ENCODE data around the gene KLHDC10.
"Not testable (repeated sequence)": the region's sequence is repeated elsewhere in the genome, so short reads cannot be mapped to it uniquely, and the experiment has no call there.

The KLHDC10 gene

DNA sequence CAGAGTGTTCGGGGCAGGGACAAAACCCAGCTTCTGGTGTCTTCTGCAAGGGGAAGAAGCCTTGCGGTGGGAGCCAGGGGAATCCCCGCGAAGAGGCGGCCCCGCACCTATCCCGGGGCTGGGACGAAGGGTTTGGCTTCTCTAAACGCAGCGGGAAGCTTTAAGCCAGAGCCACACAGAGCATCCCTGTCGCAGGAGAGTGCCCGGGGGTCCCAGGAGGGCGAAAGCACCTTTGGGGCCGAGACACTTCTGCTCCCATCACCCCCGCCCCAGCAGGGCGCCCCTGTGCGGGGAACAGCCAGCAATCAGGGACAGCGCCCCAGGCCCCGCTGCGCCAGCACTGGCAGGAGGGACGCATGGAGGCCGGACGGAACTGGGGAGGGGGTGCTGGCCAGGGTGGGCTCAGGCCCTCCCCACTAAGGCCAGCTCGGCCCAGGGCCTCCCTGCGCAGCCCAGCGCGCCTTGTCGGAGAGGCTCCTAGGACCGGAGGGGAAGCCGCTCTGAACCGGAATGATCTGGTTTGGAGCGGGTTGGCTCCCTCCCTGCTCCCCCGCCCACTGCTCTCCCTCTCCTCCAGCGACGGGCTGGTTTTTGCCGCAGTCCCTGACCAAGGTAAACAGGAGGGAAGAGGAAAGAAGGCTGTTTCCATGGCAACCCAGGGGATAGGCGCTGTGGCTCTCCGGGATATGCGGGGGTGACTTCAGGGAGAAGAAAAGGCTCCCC, 71.0 kb downstream of the KLHDC10 start:
- DNase-seq (ENCODE audit: low spot score): peak; percentile 32

DNA sequence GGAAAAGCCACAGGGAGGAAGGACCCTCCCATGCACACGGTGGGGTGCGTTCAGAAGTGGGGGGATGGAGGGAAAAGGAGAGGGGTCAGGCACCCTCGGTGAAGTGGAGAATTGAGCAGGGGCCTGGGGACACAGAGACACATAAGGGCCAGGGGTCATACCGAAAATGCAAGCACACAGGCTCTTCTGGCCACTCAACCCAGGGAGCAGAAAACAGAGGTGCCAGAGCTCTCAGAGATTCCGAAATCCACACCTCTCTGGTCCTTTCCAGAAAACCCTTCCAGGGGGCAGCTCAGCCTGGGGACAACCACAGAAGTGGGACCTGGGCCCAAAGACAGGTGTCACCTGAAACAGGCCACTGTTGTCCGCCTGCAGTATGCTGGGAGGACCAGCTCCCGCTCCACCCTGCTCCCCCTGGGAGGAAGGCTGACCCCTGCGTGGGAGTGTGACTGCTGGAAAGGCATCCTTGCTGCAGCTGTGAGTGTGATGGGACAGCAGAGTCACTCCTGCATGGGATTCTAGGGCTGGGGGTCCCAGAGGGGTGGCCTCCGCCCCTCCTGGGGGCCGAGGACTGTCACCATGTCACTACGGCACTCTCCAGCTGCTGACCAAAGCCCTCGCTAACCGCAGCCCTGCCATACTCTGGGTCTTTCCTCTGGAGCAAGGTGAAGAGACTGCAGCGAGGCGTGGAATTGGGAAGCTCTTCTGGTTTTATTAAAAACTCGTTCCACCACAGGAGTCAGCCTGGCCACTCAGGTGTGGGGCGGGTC, 71.7 kb downstream of the KLHDC10 start:
- DNase-seq (ENCODE audit: low spot score): no peak

DNA sequence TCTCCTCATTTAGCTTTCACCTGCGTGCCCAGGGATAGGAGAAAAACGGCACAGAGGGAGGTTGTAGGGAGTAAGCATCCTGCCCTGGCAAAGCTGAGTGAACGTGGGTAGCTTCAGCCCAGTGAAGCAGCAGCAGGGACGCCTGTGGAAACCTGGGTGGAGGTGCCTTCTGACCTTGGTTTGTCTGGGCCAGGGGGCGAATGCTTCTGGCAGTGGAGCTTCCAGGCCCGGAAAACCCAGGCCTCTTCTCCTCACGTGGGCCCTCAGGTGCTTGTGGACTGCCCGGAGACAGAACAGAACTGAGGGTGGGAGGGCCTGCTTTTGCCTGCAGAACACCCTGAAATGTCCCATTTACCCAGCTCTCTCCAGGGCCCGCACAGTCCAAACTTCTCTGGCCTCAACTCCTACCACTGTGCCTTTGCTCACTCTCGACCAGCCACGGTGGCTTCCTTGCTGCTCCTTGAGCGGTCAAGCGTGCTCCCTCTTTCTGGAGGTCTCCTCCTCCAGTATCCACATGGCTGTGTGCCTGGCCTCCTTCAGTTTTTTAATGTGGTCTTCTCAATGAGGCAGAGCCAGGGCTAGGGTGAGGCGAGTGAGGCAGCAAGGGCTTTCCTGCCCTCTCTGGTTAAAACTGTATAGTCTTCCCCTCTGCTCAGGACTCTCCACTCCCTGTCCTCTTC, 72.5 kb downstream of the KLHDC10 start:
- no peak for DNase-seq (ENCODE audit: low spot score)

DNA sequence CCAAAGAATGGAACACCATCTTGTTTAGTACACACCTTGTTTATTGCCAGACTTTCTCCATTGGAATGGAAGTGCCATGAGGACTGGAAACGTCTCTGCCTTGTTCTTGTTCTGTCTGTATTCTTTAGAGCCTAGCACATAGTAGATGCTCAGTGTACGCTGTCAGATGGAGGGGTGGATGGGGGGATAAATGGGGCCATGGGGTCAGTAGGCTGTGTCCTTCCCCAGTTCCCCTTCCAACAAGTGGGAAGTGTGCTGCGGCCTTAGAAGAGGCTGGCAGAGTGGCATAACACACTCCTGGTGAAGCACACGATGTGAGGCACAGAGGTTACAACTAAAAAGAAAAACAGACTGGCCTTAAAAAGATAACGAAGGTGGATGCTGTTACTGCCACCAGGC, 73.0 kb downstream of the KLHDC10 start:
- DNase-seq (ENCODE audit: low spot score): no peak

DNA sequence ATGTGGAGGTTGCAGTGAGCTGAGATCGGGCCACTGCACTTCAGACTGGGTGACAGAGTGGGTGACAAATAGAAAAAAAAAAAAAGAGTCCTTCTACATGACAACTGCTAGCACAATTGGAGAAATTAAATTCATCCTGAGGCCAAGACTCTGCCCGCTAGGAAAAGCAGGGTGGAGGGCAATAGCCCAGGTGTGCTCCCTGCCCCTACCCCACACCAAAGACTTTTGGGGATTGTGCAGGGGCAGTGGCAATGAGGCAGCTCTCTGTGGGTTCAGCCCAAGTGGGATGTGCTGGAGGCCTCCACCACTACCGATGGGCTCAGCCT, 73.6 kb downstream of the KLHDC10 start:
- no peak for DNase-seq (ENCODE audit: low spot score)

DNA sequence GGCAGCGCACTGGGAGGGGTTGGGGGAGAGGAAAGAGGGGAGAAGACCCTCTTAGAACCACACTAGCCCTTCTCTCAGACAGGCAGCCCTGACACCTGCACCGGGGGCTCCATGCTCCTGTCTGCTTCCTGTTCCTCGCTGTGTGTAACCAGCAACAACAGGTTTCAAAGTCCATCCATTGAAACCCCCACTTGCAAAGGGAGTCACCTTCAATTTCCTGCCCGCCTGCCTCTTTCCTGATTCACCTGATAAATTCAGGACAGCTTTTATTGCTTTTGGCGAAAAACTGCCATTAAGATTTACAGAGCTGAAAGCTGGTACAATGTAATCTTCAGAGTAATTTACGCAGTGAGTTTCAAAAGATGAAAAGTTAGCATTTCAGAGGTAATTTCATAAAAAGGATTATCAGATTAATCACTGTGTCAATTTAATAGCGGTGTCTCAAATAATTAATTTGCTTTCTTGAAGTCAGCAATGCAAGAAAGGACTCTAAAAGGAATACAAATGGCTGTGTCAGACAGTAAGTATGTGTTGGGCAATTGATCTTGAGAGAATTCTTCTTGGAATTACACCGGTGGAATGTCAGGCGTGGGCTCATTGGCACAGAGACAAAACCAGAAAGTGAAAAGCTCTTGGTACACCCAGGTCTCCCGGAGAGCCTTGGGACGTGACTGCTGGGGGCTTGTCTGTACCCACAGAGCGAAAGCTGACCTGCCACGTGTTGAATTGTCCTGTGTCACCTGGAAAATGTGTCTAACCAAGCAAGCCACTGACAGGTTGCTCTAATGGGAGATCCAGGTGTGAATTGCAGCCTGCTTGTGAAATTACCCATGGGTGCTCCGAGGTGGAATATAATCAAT, 74.2 kb downstream of the KLHDC10 start:
- no peak for DNase-seq (ENCODE audit: low spot score)

DNA sequence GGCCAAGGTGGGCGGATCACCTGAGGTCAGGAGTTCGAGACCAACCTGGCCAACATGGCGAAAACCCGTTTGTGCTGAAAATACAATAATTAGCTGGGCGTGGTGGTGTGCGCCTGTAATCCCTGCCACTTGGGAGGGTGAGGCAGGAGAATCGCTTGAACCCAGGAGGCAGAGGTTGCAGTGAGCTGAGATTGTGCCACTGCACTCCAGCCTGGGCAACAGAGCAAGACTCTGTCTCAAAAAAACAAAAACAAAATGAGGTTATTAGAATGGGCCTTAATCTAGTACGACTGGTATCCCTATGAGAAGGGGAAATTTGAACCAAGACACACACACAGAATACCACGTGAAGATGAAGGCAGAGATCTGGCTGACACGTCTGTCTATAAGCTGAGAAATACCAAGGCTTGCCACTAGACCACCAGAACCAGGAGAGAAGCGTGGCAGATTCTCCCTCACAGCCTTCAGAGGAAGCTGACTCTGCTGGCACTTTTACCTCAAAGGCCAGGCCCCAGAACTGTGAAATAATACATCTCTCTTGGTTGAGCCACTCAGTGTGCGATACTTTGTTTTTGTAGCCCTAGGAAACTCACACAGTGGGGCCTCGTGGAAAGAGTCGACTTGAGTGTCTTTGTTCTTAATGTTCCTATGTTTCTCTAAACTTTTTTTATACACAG, 75.2 kb downstream of the KLHDC10 start:
- no peak for DNase-seq (ENCODE audit: low spot score)

DNA sequence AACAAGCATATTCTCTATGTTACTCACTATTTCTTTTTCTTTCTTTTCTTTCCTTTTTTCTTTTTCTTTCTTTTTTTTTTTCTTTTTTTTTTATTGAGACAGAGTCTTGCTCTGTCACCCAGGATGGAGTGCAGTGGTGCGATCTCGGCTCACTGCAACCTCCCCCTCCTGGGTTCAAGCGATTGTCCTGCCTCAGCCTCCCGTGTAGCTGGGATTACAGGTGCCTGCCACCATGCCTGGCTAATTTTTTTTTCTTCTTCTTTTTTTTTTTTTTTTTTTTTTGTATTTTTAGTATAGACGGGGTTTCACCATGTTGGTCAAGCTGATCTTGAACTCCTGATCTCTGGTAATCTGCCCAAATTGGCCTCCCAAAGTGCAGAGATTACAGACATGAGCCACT, 75.8 kb downstream of the KLHDC10 start:
- not testable (repeated sequence) for DNase-seq (ENCODE audit: low spot score)

DNA sequence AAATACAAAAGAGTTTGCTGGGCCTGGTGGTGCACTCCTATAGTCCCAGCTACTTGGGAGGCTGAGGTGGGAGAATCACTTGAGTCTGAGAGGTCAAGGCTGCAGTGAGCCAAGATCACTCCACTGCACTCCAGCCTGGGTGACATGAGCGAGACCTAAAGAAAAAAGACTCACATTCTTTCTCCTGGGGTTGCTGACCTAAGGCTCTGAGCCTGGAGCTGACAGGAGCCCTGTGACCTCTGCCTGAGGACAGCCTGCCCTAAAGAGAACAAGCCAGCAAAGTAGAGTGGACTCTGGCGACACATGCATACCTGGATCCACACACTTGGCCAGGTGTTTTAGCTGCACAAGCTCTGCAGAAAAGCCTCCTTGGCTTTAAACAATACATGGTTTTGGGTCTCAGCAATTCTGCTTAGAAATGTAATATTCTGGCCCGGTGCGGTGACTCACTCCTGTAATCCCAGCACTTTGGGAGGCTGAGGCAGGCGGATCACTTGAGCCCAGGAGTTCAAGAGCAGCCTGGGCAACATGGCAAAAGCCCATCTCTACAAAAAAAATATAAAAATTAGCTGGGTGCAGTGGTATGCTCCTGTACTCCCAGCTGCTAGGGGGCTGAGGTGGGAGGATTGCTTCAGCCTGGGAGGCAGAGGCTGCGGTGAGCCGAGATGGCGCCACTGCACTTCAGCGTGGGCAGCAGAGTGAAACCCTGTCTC, 76.5 kb downstream of the KLHDC10 start:
- no peak for DNase-seq (ENCODE audit: low spot score)

DNA sequence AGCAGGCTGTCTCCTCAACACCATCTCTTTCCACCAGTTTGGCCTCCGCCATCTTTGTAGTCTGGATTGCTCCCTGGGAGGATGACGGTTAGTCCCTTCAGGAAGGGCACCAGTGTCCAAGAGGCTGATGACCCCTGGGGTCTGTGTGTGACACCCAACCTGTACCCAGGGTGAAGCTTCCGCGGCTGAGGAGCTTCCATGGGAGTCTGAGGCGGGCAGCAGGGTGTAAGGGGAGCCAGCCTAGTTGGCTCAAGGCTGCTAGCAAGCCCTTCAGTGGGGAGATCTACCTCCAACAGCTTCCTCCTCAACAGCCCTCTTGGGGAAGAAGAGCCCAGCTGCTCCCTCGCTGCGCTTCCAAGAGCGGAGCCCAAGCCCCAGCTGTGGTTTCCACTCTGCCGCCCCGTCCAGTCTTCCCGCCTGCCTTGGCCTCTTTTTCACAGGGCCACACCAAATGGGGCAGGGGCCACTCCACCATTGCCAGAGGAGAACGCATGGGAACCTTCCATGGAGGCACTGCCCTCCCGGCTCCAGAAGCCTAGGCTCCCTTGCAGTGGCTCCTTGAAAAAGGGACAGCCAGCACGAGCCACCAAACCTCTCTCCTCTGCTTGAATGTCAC, 77.5 kb downstream of the KLHDC10 start:
- no peak for DNase-seq (ENCODE audit: low spot score)

DNA sequence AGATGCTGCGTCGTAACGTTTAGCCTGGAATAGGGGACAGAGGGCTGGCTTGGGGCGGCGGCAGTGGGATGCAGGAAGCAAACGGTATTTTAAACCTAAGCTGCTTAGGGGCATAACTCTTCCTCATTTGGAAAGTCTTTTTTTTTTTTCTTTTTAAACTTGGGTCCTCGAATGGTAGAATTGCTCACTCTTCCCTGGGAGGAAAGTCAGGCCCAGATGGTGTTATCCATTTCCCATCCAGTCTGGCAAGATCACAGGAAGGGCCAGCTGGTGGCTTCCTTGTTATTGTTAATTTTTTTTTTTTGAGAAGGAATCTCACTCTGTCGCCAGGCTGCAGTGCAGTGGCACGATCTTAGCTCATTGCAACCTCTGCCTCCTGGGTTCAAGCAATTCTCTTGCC, 78.2 kb downstream of the KLHDC10 start:
- DNase-seq (ENCODE audit: low spot score): no peak

DNA sequence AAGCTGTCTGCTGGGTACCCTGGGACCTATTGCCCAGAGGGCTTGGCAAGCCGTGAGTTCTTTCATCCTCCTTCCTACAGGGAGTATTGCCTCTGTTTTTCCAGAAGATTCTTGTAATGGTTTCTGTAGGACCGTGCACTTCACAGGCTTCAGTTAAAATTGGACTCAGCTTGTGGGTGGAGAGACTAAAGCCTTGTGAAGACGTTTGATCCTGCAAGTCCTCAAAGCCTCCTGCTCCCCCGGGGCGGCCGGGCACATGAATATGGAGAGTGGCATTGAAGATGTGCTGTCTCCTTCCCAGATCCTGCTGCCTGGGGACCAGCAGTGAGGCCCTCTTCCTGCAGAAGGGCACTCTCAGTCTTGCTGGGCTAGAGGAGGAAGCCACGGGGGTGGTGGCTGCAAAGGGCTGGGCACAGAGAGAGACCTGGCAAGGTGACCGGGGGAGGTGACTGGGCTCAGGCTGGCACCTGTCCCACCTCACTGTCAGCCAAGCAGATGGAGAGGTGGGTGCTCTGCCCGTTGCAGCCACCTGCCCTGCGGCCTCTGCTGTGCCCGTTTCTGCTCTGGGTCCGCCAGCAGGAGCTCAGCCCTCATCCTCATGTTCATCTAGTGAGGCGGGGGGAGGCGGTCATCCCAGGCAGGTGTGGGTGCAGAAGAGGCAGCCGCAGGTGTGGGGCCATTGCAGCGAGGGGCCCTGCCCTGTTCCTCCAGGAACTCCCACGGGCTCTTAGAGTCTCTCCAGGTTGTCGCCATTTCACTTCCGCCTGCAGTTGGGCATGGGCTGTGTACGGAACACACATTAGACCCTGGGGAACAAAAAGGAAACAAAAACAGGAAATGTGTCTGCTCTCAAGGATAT, 79.2 kb downstream of the KLHDC10 start:
- no peak for DNase-seq (ENCODE audit: low spot score)

DNA sequence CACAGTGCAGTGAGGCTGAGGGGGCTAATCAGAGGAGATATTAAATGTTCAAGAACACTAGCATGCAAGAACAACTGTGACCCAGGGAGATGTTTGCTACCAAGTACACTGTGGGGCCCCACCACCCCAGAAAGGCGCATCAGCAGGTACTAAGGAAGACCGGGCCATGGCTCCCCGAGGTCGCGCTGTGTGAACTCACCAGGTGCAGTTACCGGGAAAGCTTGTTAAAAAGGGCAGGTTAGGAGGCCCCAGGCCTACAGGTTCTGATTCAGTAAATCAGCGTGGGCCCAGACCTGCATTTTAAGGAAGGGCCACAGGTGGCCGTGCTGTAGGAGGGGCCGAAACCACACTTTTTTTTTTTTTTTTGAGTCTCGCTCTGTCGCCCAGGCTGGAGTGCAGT, 80.3 kb downstream of the KLHDC10 start:
- DNase-seq (ENCODE audit: low spot score): no peak

DNA sequence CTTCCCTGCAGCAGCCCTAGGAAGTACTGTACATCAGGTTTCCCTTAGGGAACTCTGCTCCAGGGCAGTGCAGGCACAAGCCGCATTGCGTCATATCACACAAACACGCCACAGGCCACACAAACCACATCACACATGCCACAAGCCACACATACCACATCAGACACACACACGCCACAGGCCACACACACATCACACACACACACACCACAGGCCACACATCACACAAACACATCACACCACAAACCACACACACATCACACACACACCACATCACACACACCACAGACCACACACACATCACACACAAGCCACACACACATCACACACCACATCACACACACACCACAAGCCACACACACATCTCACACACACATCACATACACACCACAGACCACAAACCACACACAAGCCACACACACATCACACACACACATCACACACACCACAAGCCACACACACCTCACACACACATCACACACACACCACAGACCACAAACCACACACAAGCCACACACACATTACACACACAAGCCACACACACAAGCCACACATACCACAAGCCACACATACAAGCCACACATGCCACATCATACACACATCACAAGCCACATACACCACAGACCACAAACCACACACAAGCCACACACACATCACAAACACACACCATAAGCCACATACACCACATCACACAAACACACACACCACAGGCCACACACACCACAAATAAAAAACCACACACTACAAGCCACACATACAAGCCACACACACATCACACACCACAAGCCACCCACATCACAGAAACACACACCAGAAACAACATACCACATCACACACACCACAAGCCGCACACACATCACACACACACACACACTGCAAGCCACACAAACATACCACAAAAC, 81.5 kb downstream of the KLHDC10 start:
- peak; percentile 23 for DNase-seq (ENCODE audit: low spot score)

DNA sequence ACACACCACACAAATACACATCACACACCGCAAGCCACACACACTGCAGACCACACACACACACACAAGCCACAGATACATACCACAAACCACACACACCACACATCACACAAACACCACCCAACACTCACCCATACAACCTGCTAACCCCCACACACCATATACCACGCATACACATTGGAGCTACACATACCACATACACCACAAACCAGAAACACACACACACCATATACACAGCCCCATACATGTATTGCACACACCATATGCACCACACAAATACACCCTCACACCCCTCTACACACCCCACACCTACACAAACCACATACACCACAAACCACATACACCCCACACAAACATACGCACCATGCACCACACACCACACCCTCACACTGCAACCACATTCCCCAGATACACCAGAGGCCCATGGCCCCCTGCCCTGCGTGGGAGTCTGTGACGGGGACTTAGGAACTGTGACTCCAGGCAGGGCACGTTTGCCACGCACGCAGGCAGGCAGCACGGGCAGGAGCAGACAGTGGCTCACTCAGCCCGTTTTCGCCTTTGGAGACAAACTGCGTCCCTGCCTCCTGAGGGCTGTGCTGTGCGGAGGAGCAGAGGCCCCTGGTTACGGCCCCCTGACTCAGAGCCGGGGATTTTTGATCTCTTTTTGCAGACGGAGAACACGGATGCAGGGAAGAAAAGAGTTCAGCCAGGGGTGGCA, 82.3 kb downstream of the KLHDC10 start:
- DNase-seq (ENCODE audit: low spot score): no peak

DNA sequence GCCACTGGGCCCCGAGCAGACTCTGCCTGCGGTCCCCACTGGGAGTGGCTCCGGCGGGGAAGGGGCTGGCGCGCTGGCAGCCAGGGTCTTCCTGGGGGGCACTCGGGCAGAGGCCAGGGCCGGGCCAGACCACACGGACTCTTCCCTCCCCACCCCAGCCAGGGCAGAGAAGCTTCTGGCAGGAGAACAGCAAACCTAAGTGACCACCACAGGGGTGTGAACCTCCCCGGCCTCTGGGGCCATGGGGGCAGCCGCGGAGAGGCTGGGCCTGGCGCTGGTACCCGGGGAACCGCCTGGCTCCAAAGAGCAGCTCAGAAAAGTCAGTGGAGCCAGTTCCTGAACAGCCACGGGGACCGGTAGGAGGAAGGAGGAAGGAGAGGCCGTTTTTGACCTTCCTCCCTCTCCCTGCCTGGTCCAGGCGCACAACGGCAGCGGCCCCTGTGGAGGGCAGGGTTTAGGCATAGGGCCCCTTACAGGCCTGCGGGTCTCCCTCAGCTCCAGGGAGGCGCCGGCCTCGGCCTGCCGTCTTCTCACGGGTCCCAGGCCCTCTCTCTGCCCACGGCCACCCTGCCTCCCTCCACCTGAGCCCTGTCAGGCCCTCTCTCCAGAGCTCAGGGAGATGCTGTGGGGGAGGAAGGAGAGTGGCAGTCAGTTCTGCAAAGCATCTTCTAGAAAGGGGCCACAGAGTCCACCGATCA, 83.0 kb downstream of the KLHDC10 start:
- no peak for DNase-seq (ENCODE audit: low spot score)

DNA sequence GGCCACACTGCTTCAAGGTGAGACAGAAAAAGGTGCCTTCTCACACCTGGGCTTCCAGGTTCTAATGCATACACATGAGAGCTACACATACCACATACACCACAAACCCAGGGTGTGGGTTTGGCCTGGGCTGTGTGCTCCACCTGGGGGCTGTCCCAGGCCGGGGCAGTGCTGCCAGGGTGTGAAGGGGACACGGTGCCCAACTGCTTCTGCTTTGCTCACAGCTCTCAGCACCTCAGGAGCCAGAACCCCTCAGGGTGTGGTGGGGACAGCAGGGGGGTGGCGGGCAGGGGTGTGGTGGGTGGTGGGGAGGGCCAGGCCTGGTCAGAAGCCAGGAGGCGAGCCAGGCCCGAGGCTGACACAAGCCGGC, 83.8 kb downstream of the KLHDC10 start:
- DNase-seq (ENCODE audit: low spot score): no peak

Measured in CD4-positive, alpha-beta T cell treated with Interleukin-15 for 4 hours (primary cell).